Endothelial cell of umbilical vein (primary cell): ENCODE data around the gene COL4A2. TPM values are rescaled to one million over a fixed set of nuclear protein-coding genes. Genes with fewer than 3 reads are reported as not detected.

Experiments used
- BruUV-seq: library from RNA; stranded (reverse); fragments of 400-500 nt; replicated peaks from 2 replicates; lab custom pipeline; 2021; lab: Mats Ljungman, UMichigan
- CTCF ChIA-PET: fragments of 300-600, 350-600 bp; sonication (Branson Sonifier 250); formaldehyde crosslinking; loops from one replicate; lab custom pipeline; 2021; ENCODE audit warnings: antibody characterized with exemption, inconsistent platforms; lab: Charles Lee
- POLR2A ChIA-PET: fragments of 300-600, 350-600 bp; sonication (Branson Sonifier 250); formaldehyde crosslinking; loops from one replicate; lab custom pipeline; 2021; ENCODE audit warnings: antibody characterized with exemption, inconsistent platforms; lab: Charles Lee
- DNase-seq: peaks from one replicate; pipeline ENCODE4 v3.0.0-alpha.2; 2011; ENCODE audit warnings: low read depth, low spot score
- FAIRE-seq: peaks from 2 replicates; lab custom pipeline; 2011; peaks lifted over from hg19 to GRCh38; lab: Jason Lieb, UNC
- H2AFZ ChIP-seq: 2 replicates; pipeline ENCODE4 v1.6.0; 2012; ENCODE audit warnings: low read depth, low read length, control low read depth, inconsistent platforms
- H3K27ac ChIP-seq: 2 replicates; pipeline ENCODE4 v1.5.1; 2011; ENCODE audit warnings: low read depth, mild to moderate bottlenecking, control low read depth, low read length, moderate library complexity; ENCODE audit not compliant: insufficient read depth
- H3K27me3 ChIP-seq, 2 experiments: 2 replicates each; pipeline versions ENCODE4 v1.6.0 to v1.6.1; 2011; ENCODE audit warnings: low read length in 2 of 2, mixed read lengths in 1 of 2; ENCODE audit not compliant: control insufficient read depth in 2 of 2, insufficient read depth in 2 of 2
- H3K36me3 ChIP-seq, 2 experiments: 2 replicates in 1 of 2; 3 replicates in 1 of 2; pipeline ENCODE4 v1.5.1; 2011; ENCODE audit warnings: low read length in 2 of 2, mild to moderate bottlenecking in 1 of 2, moderate library complexity in 1 of 2; ENCODE audit not compliant: control insufficient read depth in 2 of 2, insufficient read depth in 2 of 2; ENCODE audit errors: extremely low read depth in 1 of 2
- H3K4me1 ChIP-seq: 3 replicates; pipeline ENCODE4 v1.5.1; 2011; ENCODE audit warnings: mild to moderate bottlenecking, low read length; ENCODE audit not compliant: control insufficient read depth, insufficient read depth; ENCODE audit errors: extremely low read depth
- H3K4me2 ChIP-seq: 2 replicates; pipeline ENCODE4 v1.6.1; 2011; ENCODE audit warnings: low read length, control low read depth, mixed read lengths; ENCODE audit not compliant: insufficient read depth
- H3K4me3 ChIP-seq, 3 experiments: fragments of 200-600 bp in 1 of 3; sonication (generic), shearing (Covaris generic) in 1 of 3; replicated peaks in 1 of 3; 2 replicates each; pipeline ENCODE4 v1.5.1; 2011 to 2016; ENCODE audit warnings: control low read depth in 3 of 3, low read length in 3 of 3, mild to moderate bottlenecking in 2 of 3, inconsistent platforms in 1 of 3, low read depth in 1 of 3, moderate library complexity in 1 of 3; ENCODE audit not compliant: insufficient read depth in 1 of 3
- H3K79me2 ChIP-seq: 2 replicates; pipeline ENCODE4 v1.6.0; 2012; ENCODE audit warnings: low read length, inconsistent platforms; ENCODE audit not compliant: control insufficient read depth, insufficient read depth
- H3K9ac ChIP-seq: replicated peaks from 2 replicates; pipeline ENCODE3; 2011; ENCODE audit warnings: low read length, control low read depth; ENCODE audit not compliant: insufficient read depth; ENCODE audit errors: extremely low read depth
- H3K9me1 ChIP-seq: replicated peaks from 3 replicates; pipeline ENCODE4 v1.6.0; 2011; ENCODE audit warnings: mild to moderate bottlenecking, low read length; ENCODE audit not compliant: control insufficient read depth, insufficient read depth; ENCODE audit errors: extremely low read depth
- H3K9me3 ChIP-seq: replicated peaks from 2 replicates; pipeline ENCODE4 v1.5.1; 2012; ENCODE audit warnings: low read length, inconsistent platforms; ENCODE audit not compliant: control insufficient read depth, insufficient read depth
- H4K20me1 ChIP-seq: replicated peaks from 2 replicates; pipeline ENCODE3; 2011; ENCODE audit warnings: mild to moderate bottlenecking, low read length; ENCODE audit not compliant: control insufficient read depth, insufficient read depth; ENCODE audit errors: extremely low read depth
- EZH2 ChIP-seq: IDR thresholded peaks from 2 replicates; pipeline ENCODE4 v1.6.1; 2012; ENCODE audit warnings: borderline replicate concordance, low read depth, mild to moderate bottlenecking, moderate library complexity, low read length, inconsistent platforms; ENCODE audit not compliant: severe bottlenecking
- FOS ChIP-seq: IDR thresholded peaks from 2 replicates; pipeline ENCODE4 v1.6.1; 2011; ENCODE audit warnings: mild to moderate bottlenecking, low read length, moderate library complexity, borderline replicate concordance; ENCODE audit not compliant: insufficient read depth
- GATA2 ChIP-seq: IDR thresholded peaks from 2 replicates; pipeline ENCODE4 v1.7.0; 2011; ENCODE audit warnings: low read depth, mild to moderate bottlenecking, moderate library complexity, mixed read lengths, low read length; ENCODE audit not compliant: insufficient read length, insufficient read depth
- JUN ChIP-seq: IDR thresholded peaks from 2 replicates; pipeline ENCODE4 v1.6.1; 2011; ENCODE audit warnings: borderline replicate concordance, low read depth; ENCODE audit not compliant: insufficient read length, insufficient read depth
- MYC ChIP-seq: IDR thresholded peaks from one replicate; pipeline ENCODE4 v1.6.1; 2011; ENCODE audit warnings: mild to moderate bottlenecking, low read depth, low read length
- POLR2A ChIP-seq: IDR thresholded peaks from 2 replicates; pipeline ENCODE4 v1.6.1; 2012; ENCODE audit warnings: low read depth, mild to moderate bottlenecking, control low read depth, low read length
- POLR2AphosphoS5 ChIP-seq: IDR thresholded peaks from 2 replicates; pipeline ENCODE4 v1.6.1; 2012; ENCODE audit warnings: low read depth, mild to moderate bottlenecking, control low read depth, low read length, moderate library complexity; ENCODE audit not compliant: insufficient read depth
- dilution Hi-C: fragments of 300-500 bp; cut with MboI; formaldehyde crosslinking; loops from one replicate; pipeline ENCODE4 v1.15.0; 2019; ENCODE audit warnings: low sequenced_read_pairs; ENCODE audit not compliant: extremely low pct_ligation_motif_present
- intact Hi-C: fragments of 100-400 bp; cut with micrococcal nuclease; formaldehyde crosslinking; loops from one replicate; pipeline ENCODE4 v1.10.0; 2022
- polyA plus RNA-seq, 4 experiments: library from polyadenylated mRNA; depleted of rRNA in 3 of 4; stranded (reverse) in 3 of 4; unstranded in 1 of 4; fragments of >200 nt; gene quantifications; 2 replicates each; pipeline versions ENCODE4 v1.2.1 to v1.2.3, GENCODE V29; 2011 to 2012; ENCODE audit warnings: missing spikeins in 1 of 4
- total RNA-seq: library from RNA; stranded (reverse); gene quantifications from 2 replicates; pipeline ENCODE4 v1.2.3, GENCODE V29; 2021
- TF ChIP-seq, protein P1 (sequence below): IDR thresholded peaks from 2 replicates; pipeline ENCODE4 v1.6.1; 2011; ENCODE audit not compliant: insufficient read depth, insufficient read length
- TF ChIP-seq, protein P2 (sequence below), 2 donors: IDR thresholded peaks; 1 replicate in 1 of 2; 2 replicates in 1 of 2; pipeline ENCODE4 v1.5.1; 2011; ENCODE audit warnings: low read length in 2 of 2, mild to moderate bottlenecking in 2 of 2, moderate library complexity in 2 of 2, control low read depth in 1 of 2, inconsistent platforms in 1 of 2, low read depth in 1 of 2; ENCODE audit not compliant: insufficient read depth in 1 of 2; ENCODE audit errors: extremely low read depth in 1 of 2

Gene COL4A2
- total and polyA plus RNA-seq, 2 donors (not counting 3 experiments of a cell fraction or from before 2014, with no cell fraction given): 792 to 940 TPM

DNA sequence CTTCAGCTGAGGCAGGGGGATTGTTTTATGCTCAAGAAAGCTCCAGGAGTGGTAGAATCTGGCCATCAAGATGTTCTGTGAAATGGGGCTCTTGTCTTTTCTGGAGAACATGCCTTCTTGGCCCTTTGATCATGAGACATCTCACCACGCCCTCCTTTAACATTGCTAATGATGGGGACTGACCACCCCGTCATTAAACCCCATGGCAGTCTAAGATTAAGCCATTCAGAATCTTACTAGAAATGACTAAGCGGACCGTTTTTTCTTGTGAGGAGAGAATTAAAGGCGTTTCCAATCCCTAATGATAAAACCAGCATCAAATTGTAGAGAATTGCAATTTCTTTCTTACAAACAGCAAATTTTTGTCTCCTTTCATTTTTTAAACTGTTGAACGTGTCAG lies 89.4 kb downstream of the COL4A2 start:
- Histone ChIP-seq H3K4me3 (no peak overlapping the region), H3K9ac (no peak overlapping the region), H2AFZ (no peak overlapping the region), H3K9me3 (no peaks in the 10 kb centered on the region), H3K4me1 (peaks cover 16% of the 10 kb centered on the region), H3K4me2 (no peak overlapping the region), H3K36me3 (no peaks in the 10 kb centered on the region), H4K20me1 (no peaks in the 10 kb centered on the region), H3K27me3 (no peaks in the 10 kb centered on the region), H3K9me1 (no peaks in the 10 kb centered on the region), H3K27ac (no peak overlapping the region), H3K79me2 (peaks cover 5% of the 10 kb centered on the region)
- FAIRE-seq: no peak
- BruUV-seq: no TSS peak
- dilution Hi-C loops (no loop called here), intact Hi-C loops (no loop called here)
- DNase-seq: no peak
- CTCF ChIA-PET: no interaction called here
- TF ChIP-seq, protein P1, sequence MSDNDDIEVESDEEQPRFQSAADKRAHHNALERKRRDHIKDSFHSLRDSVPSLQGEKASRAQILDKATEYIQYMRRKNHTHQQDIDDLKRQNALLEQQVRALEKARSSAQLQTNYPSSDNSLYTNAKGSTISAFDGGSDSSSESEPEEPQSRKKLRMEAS: no peak
- no peak for TF ChIP-seq GATA2
- TF ChIP-seq POLR2AphosphoS5: no peak
- TF ChIP-seq, protein P2, sequence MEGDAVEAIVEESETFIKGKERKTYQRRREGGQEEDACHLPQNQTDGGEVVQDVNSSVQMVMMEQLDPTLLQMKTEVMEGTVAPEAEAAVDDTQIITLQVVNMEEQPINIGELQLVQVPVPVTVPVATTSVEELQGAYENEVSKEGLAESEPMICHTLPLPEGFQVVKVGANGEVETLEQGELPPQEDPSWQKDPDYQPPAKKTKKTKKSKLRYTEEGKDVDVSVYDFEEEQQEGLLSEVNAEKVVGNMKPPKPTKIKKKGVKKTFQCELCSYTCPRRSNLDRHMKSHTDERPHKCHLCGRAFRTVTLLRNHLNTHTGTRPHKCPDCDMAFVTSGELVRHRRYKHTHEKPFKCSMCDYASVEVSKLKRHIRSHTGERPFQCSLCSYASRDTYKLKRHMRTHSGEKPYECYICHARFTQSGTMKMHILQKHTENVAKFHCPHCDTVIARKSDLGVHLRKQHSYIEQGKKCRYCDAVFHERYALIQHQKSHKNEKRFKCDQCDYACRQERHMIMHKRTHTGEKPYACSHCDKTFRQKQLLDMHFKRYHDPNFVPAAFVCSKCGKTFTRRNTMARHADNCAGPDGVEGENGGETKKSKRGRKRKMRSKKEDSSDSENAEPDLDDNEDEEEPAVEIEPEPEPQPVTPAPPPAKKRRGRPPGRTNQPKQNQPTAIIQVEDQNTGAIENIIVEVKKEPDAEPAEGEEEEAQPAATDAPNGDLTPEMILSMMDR (IDR thresholded peaks at IDR 0.05; ENCODE audit: extremely low read depth in 1 of 2, insufficient read depth in 1 of 2, low read depth in 1 of 2, low read length in 2 of 2): no peak
- no peak for TF ChIP-seq POLR2A
- TF ChIP-seq FOS: no peak
- no peak for TF ChIP-seq EZH2
- no peak for TF ChIP-seq MYC
- TF ChIP-seq JUN: no peak
- POLR2A ChIA-PET: no interaction called here
